SU-DHL-6 (cell line): ENCODE results near the gene SAV1.

Experiments used
- EZH2phosphoT487 ChIP-seq: fragments of 200-600 bp; sonication (generic), shearing (Covaris generic); conservative IDR thresholded peaks from 2 replicates; pipeline ENCODE4 v1.6.1; 2018; ENCODE audit warnings: mild to moderate bottlenecking, antibody characterized with exemption, low read length, moderate library complexity, mixed read lengths
- TF ChIP-seq, protein P1 (sequence below): fragments of 200-600 bp; sonication (generic); IDR thresholded peaks from one replicate; pipeline ENCODE4 v1.5.1; 2017; ENCODE audit warnings: antibody characterized with exemption, mild to moderate bottlenecking, low read length, moderate library complexity; ENCODE audit not compliant: insufficient read depth, poor library complexity, severe bottlenecking

- TF ChIP-seq, protein P1, sequence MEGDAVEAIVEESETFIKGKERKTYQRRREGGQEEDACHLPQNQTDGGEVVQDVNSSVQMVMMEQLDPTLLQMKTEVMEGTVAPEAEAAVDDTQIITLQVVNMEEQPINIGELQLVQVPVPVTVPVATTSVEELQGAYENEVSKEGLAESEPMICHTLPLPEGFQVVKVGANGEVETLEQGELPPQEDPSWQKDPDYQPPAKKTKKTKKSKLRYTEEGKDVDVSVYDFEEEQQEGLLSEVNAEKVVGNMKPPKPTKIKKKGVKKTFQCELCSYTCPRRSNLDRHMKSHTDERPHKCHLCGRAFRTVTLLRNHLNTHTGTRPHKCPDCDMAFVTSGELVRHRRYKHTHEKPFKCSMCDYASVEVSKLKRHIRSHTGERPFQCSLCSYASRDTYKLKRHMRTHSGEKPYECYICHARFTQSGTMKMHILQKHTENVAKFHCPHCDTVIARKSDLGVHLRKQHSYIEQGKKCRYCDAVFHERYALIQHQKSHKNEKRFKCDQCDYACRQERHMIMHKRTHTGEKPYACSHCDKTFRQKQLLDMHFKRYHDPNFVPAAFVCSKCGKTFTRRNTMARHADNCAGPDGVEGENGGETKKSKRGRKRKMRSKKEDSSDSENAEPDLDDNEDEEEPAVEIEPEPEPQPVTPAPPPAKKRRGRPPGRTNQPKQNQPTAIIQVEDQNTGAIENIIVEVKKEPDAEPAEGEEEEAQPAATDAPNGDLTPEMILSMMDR, result no peak
- TF ChIP-seq EZH2phosphoT487, result no peak
These were observed 64.5 kb downstream of the SAV1 start for GRCh38 chr14:50603565-50603964.
